ENCODE measurements around the gene FBXO24. TPM values are rescaled to one million over a fixed set of nuclear protein-coding genes. Genes with fewer than 3 reads are reported as not detected.

The FBXO24 gene
- total and polyA plus RNA-seq, 2 of the 8 experiments (the other 6 are each of a cell fraction or from before 2014, with no cell fraction given): 0.35 to 0.57 TPM

- H3K27ac ChIP-seq (ENCODE audit: low read depth, low read length): no peak overlapping the region
- H3K36me3 ChIP-seq (ENCODE audit: control insufficient read depth in 2 of 4, insufficient read depth in 4 of 4, low read length in 3 of 4): peaks cover 2 to 16% (median 4%) of the 10 kb centered on the region in 4 experiments; a peak in 5 of 8 replicates
- no peak for FAIRE-seq
- H3K4me1 ChIP-seq (replicated peaks in 1 of 4; ENCODE audit: control insufficient read depth in 3 of 4, insufficient read depth in 4 of 4, low read length in 3 of 4): peaks cover 5 to 34% (median 20%) of the 10 kb centered on the region in 4 experiments; a peak in 6 of 7 replicates
- H3K9ac ChIP-seq (replicated peaks in 1 of 4; ENCODE audit: extremely low read depth in 1 of 4, low read depth in 3 of 4, low read length in 3 of 4): no peak overlapping the region
- no peak overlapping the region for H4K5ac ChIP-seq (ENCODE audit: insufficient read length, low read depth, low read length)
- no peak overlapping the region for H2BK120ac ChIP-seq (replicated peaks; ENCODE audit: low read depth, low read length)
- TF ChIP-seq NANOG (IDR thresholded peaks at IDR 0.05; ENCODE audit: insufficient read depth, low read depth, low read length, poor library complexity, severe bottlenecking): no peak
- no peak for TF ChIP-seq ZNF274 (IDR thresholded peaks at IDR 0.05; ENCODE audit: borderline replicate concordance, extremely low read depth, low read length)
- no peak for TF ChIP-seq EP300 (IDR thresholded peaks at IDR 0.05; ENCODE audit: borderline replicate concordance in 1 of 2, low read depth in 2 of 2, low read length in 2 of 2)
- TF ChIP-seq KDM5A (IDR thresholded peaks at IDR 0.05; ENCODE audit: low read length): no peak
- 0 out of 2 replicates have a peak, but pooled peaks have one; percentile 6 for TF ChIP-seq EGR1 (IDR thresholded peaks at IDR 0.05; ENCODE audit: borderline replicate concordance, low read depth, low read length)
- TF ChIP-seq SAP30 (IDR thresholded peaks at IDR 0.05; ENCODE audit: insufficient read depth, insufficient replicate concordance, low read length): no peak
- no peak overlapping the region for H3K18ac ChIP-seq (ENCODE audit: extremely low read depth, low read length)
- H2BK15ac ChIP-seq (ENCODE audit: low read length): no peak overlapping the region
- DNase-seq (ENCODE audit: low read depth in 1 of 2, low spot score in 2 of 2): no peak
- H2BK5ac ChIP-seq (ENCODE audit: low read depth, low read length): no peak overlapping the region
- H2BK12ac ChIP-seq (ENCODE audit: low read depth, low read length): no peak overlapping the region
- H4K91ac ChIP-seq (replicated peaks; ENCODE audit: insufficient read length, low read length): no peak overlapping the region
- 86% methylated on average over 2 of the region's 2 CpGs; no CpG with 5 or more reads in 1 of the 2 experiments for WGBS, 2 experiments (ENCODE audit: extremely low coverage in 1 of 2, insufficient coverage in 1 of 2, insufficient read length in 1 of 2, insufficient replicate concordance in 2 of 2, low coverage in 1 of 2, low lambda C conversion rate in 2 of 2, missing lambda C conversion rate in 1 of 2)
- H3K27me3 ChIP-seq (replicated peaks in 1 of 4; ENCODE audit: control insufficient read depth in 3 of 4, extremely low read depth in 1 of 4, insufficient read depth in 3 of 4, low read length in 3 of 4): no peaks in the 10 kb centered on the region
- no peak overlapping the region for H4K8ac ChIP-seq (ENCODE audit: extremely low read depth, insufficient read depth, low read length)
- peaks cover 2% of the 10 kb centered on the region; the same call in 1 of the 2 replicates for H3K79me1 ChIP-seq (ENCODE audit: low read depth, low read length)
- H2BK20ac ChIP-seq (ENCODE audit: low read length): no peak overlapping the region
- no peak overlapping the region for H3K4ac ChIP-seq (replicated peaks; ENCODE audit: insufficient read length, low read depth, low read length)
- H3K9me3 ChIP-seq (ENCODE audit: insufficient read depth in 2 of 2, low read depth in 1 of 2, low read length in 1 of 2): no peaks in the 10 kb centered on the region
- H3K14ac ChIP-seq (ENCODE audit: insufficient read length): no peak overlapping the region
- no peak overlapping the region for H3K4me3 ChIP-seq (ENCODE audit: extremely low read depth in 1 of 4, insufficient read depth in 2 of 4, low read depth in 3 of 4, low read length in 4 of 4)
- peaks cover 0 to 36% of the 10 kb centered on the region in 2 experiments; a peak in 3 of 4 replicates for H3K79me2 ChIP-seq (ENCODE audit: control insufficient read depth in 1 of 2, insufficient read depth in 2 of 2, low read length in 2 of 2)
- no peak overlapping the region for H2AK5ac ChIP-seq (ENCODE audit: low read depth, low read length)
- H2AFZ ChIP-seq (ENCODE audit: low read length): no peak overlapping the region
- POLR2A ChIA-PET (ENCODE audit: partially characterized antibody): interaction anchor here (1.2 to 2.7 kb wide), 3 partner anchors 12 to 69 kb away, joined by 3 to 10 read pairs (median 4); partner anchors contain the start of gene TSC22D4
- no peaks in the 10 kb centered on the region for H4K20me1 ChIP-seq (replicated peaks in 1 of 2; ENCODE audit: control insufficient read depth in 1 of 2, insufficient read depth in 2 of 2, low read length in 2 of 2)
- CTCF ChIA-PET (ENCODE audit: partially characterized antibody): interaction anchor here (0.8 to 26.5 kb wide), 6 partner anchors 9 to 78 kb away, joined by 3 to 341 read pairs (median 10); partner anchors contain the start of genes AGFG2 and NYAP1
- H3K23ac ChIP-seq (ENCODE audit: insufficient read length): no peak overlapping the region
- H3K56ac ChIP-seq (replicated peaks; ENCODE audit: insufficient read length, low read depth, low read length): no peak overlapping the region
- no peaks in the 10 kb centered on the region for H3K23me2 ChIP-seq (ENCODE audit: low read depth, low read length)
- H3K4me2 ChIP-seq (ENCODE audit: insufficient read depth in 1 of 2, low read depth in 2 of 2, low read length in 2 of 2): no peak overlapping the region
Observed at GRCh38 chr7:100547872-100548271, 38.3 kb upstream of the FBXO24 start.

All from H1 (cell line).